BLaER1 (cell line): ENCODE measurements around the gene TMEM232.

Experiments
- H3K27ac ChIP-seq: shearing (Covaris generic); formaldehyde crosslinking; 2 replicates; pipeline ENCODE4 v1.8.1; 2022
- H3K27me3 ChIP-seq: shearing (Covaris generic); formaldehyde crosslinking; 2 replicates; pipeline ENCODE4 v1.8.1; 2022
- H3K36me3 ChIP-seq: shearing (Covaris generic); formaldehyde crosslinking; 2 replicates; pipeline ENCODE4 v1.8.1; 2022
- H3K4me1 ChIP-seq: shearing (Covaris generic); formaldehyde crosslinking; 2 replicates; pipeline ENCODE4 v1.8.1; 2022
- H3K4me2 ChIP-seq: shearing (Covaris generic); formaldehyde crosslinking; 2 replicates; pipeline ENCODE4 v1.8.1; 2022
- H3K4me3 ChIP-seq: shearing (Covaris generic); formaldehyde crosslinking; 2 replicates; pipeline ENCODE4 v1.8.1; 2022
- H3K9ac ChIP-seq: shearing (Covaris generic); formaldehyde crosslinking; 2 replicates; pipeline ENCODE4 v1.8.1; 2022
- H3K9me3 ChIP-seq: shearing (Covaris generic); formaldehyde crosslinking; 2 replicates; pipeline ENCODE4 v1.8.1; 2022
- H4K20me1 ChIP-seq: shearing (Covaris generic); formaldehyde crosslinking; 2 replicates; pipeline ENCODE4 v1.8.1; 2022
- Cebpa-rat ChIP-seq: shearing (Covaris generic); IDR thresholded peaks from 2 replicates; pipeline ENCODE4 v1.8.1; 2022

TMEM232 gene

DNA sequence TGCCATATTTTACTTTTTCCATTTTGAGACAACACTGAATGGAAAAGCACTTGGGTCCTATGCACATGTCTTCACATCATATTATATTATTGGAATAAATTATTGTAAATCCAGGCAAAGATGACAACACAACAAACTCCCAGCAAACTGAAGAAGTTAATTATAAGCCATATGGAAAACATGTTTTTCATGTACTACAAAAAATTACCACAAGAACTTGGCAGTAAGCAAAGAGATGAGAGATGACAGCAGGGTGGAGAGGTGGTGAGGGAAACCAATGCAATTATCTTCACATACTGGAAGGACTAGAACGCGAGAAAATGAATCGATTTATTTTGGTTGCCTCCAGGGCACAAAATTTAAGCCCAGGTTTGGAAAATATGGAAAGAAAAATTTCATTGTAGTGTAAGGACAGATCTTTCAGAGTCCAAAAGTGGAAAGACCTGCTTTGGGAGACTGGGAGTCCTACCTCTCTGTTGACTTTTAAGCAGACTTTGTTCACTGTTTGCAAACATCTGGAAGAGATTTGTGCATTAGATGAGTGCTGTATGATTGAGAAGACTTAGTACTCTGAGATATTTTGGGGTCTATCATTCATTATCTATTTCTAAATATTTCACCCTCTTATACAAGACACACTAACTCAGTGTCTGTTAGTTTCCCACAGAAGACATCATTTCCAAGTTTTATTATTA lies 138.0 kb downstream of the TMEM232 start:
- no peak for TF ChIP-seq Cebpa-rat
- Histone ChIP-seq H3K36me3 (no peaks in the 10 kb centered on the region), H3K27ac (no peak overlapping the region), H3K4me1 (no peaks in the 10 kb centered on the region), H4K20me1 (no peaks in the 10 kb centered on the region), H3K4me2 (no peak overlapping the region), H3K9me3 (no peaks in the 10 kb centered on the region), H3K4me3 (no peak overlapping the region), H3K9ac (no peak overlapping the region), H3K27me3 (no peaks in the 10 kb centered on the region)

DNA sequence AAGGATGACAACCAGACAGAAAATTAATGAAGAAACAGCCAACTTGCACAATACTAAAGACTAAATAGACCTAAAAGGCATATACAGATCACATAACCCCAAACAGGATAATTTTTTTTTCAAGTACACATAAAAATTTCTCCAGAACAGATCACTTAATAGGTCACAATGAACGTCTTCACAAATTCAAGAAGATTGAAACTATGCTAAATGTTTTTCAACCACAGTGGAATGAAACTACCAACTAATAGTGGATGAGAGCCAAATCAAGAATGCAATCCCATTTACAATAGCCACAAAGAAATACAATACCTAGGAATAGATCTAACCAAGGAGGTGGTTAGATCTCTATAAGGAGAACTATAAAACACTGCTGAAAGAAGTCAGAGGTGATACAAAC lies 145.8 kb downstream of the TMEM232 start:
- no peak overlapping the region for H3K4me2 ChIP-seq
- H3K4me1 ChIP-seq, result no peaks in the 10 kb centered on the region
- H3K27me3 ChIP-seq, result no peaks in the 10 kb centered on the region
- H3K36me3 ChIP-seq, result no peaks in the 10 kb centered on the region
- TF ChIP-seq Cebpa-rat, result no peak
- H3K9ac ChIP-seq, result no peak overlapping the region
- H4K20me1 ChIP-seq, result no peaks in the 10 kb centered on the region
- H3K4me3 ChIP-seq, result no peak overlapping the region
- H3K27ac ChIP-seq, result no peak overlapping the region
- H3K9me3 ChIP-seq, result no peaks in the 10 kb centered on the region

DNA sequence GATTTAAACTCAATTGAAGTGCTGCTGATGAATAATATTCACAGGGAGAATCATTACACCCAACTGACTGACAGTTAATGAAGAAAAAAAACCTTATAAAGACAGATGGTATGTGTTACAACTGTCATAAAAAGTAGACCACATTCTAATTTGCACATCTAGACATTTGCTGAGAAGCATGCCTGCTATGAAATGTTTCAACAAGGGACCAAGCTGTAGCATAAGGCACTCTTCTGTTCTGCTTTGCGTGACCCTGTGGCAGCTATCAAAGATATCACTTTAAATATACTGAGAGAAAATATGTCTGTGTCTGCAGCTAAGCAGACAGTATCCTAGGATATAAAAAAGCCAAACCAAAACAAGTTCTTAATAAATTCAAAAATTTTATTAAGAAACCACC lies 153.7 kb downstream of the TMEM232 start:
- Histone ChIP-seq H4K20me1 (no peaks in the 10 kb centered on the region), H3K36me3 (no peaks in the 10 kb centered on the region), H3K4me3 (no peak overlapping the region), H3K9me3 (no peaks in the 10 kb centered on the region), H3K4me1 (no peaks in the 10 kb centered on the region), H3K27ac (no peak overlapping the region), H3K4me2 (no peak overlapping the region), H3K9ac (no peak overlapping the region), H3K27me3 (no peaks in the 10 kb centered on the region)
- TF ChIP-seq Cebpa-rat, result no peak

DNA sequence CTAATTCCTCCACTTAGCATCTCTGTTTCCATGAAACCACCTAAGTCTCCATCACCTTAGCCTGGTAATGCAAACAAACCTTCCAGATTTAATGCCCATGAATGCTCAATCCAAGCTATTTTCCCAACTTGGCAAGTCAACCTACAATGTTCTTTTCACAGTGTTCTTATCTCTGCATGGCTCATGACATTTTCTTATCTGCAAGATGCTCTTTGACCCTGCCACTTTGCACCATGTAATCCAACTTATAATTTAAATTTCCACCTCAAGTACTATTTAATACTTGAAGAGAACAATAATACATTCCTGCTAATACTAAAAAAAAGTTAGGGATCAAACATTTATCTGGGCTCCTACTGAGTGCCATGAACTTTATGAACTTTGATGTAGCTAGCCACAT lies 164.3 kb downstream of the TMEM232 start:
- no peak overlapping the region for H3K4me3 ChIP-seq

DNA sequence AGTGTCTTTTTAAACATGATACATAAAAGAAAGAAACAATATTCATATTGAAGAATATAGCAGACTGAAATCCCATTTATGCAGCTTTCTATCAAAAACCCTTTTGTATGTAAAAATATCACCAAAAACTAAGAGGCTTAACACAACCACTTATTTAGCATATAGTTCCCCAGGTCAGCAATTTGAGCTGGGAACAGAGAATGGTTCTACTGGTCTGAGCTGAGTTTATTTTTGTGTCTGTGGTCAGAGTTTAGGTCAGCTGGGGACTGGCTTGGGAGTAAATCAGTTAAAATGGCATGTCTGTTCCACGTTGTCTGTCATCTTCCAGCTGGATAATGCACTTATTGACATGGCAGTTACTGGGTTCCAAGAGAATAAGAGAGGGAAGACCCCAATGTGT lies 165.0 kb downstream of the TMEM232 start:
- no peaks in the 10 kb centered on the region for H3K9me3 ChIP-seq
- no peaks in the 10 kb centered on the region for H3K36me3 ChIP-seq
- H3K4me2 ChIP-seq, result no peak overlapping the region
- no peak overlapping the region for H3K4me3 ChIP-seq
- no peak for TF ChIP-seq Cebpa-rat
- no peaks in the 10 kb centered on the region for H3K4me1 ChIP-seq
- no peak overlapping the region for H3K27ac ChIP-seq
- H4K20me1 ChIP-seq, result no peaks in the 10 kb centered on the region
- H3K27me3 ChIP-seq, result no peaks in the 10 kb centered on the region
- H3K9ac ChIP-seq, result no peak overlapping the region

More for the DNA sequence above, 164.3 kb downstream of the TMEM232 start:
- H4K20me1 ChIP-seq, result no peaks in the 10 kb centered on the region
- H3K27ac ChIP-seq, result no peak overlapping the region
- H3K4me2 ChIP-seq, result no peak overlapping the region
- no peaks in the 10 kb centered on the region for H3K27me3 ChIP-seq
- H3K9me3 ChIP-seq, result no peaks in the 10 kb centered on the region
- H3K36me3 ChIP-seq, result no peaks in the 10 kb centered on the region
- no peaks in the 10 kb centered on the region for H3K4me1 ChIP-seq
- TF ChIP-seq Cebpa-rat, result no peak
- no peak overlapping the region for H3K9ac ChIP-seq

DNA sequence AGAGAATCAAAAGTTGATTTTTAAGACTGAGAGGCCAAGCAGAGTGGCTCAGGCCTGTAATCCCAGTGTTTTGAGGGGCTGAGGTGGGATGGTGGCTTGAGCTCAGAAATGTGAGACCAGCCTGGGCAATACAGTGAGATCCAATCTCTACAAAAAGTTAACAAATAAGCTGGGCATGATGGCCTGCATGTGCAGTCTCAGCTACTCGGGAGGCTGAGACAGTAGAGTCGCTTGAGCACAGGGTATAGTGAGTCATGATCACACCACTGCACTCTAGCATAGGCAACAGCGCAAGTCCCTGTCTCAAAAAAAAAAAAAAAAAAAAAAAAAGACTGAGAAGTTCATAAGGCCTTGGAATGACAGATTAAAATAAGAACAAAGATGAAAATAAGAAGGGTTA lies 177.2 kb downstream of the TMEM232 start:
- Histone ChIP-seq H3K9me3 (no peaks in the 10 kb centered on the region), H3K4me1 (no peaks in the 10 kb centered on the region), H3K27me3 (no peaks in the 10 kb centered on the region), H3K27ac (no peak overlapping the region), H3K9ac (no peak overlapping the region), H3K4me3 (no peak overlapping the region), H3K4me2 (no peak overlapping the region), H4K20me1 (no peaks in the 10 kb centered on the region), H3K36me3 (no peaks in the 10 kb centered on the region)
- TF ChIP-seq Cebpa-rat, result no peak

DNA sequence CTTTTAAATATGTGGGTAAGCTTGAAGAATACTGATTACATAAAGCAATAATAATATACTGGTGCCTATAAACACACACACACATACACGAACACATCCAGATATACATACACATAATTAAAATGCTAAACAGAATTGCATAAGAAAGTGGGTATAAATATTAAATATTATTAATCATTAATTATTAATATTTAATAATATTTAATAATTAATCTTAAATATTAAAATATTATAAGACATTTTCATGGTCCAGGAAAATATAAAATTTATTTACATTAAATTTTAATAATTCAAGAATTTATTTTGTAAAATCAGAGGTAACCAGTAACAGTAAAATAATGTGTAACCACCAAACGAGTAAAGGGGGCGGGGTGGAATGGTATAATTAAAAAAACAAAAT lies 178.3 kb downstream of the TMEM232 start:
- no peak overlapping the region for H3K9ac ChIP-seq

DNA sequence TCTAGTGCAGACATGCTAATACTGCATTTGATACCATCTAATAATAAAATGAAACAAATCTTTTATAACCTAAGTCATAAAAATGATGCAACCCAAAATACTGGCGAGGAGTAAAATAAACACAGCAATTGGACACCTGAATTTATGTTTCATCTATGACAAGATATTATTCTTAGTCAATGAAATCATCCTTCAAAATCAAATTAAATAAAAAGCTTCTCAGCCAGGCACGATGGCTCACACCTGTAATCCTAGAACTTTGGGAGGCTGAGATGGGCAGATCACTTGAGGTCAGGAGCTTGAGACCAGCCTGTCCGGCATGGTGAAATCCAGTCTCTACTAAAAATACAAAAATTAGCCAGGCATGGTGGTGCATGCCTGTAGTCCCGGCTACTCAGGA lies 179.0 kb downstream of the TMEM232 start:
- no peak overlapping the region for H3K4me3 ChIP-seq
- no peaks in the 10 kb centered on the region for H3K36me3 ChIP-seq
- no peak overlapping the region for H3K4me2 ChIP-seq
- no peaks in the 10 kb centered on the region for H3K9me3 ChIP-seq
- no peak overlapping the region for H3K27ac ChIP-seq
- H3K9ac ChIP-seq, result no peak overlapping the region
- H3K4me1 ChIP-seq, result no peaks in the 10 kb centered on the region
- TF ChIP-seq Cebpa-rat, result no peak
- H4K20me1 ChIP-seq, result no peaks in the 10 kb centered on the region
- no peaks in the 10 kb centered on the region for H3K27me3 ChIP-seq

More for the DNA sequence above, 178.3 kb downstream of the TMEM232 start:
- Histone ChIP-seq H3K27me3 (no peaks in the 10 kb centered on the region), H3K4me1 (no peaks in the 10 kb centered on the region), H3K27ac (no peak overlapping the region), H3K36me3 (no peaks in the 10 kb centered on the region), H3K4me3 (no peak overlapping the region), H3K4me2 (no peak overlapping the region), H4K20me1 (no peaks in the 10 kb centered on the region), H3K9me3 (no peaks in the 10 kb centered on the region)
- TF ChIP-seq Cebpa-rat, result no peak

DNA sequence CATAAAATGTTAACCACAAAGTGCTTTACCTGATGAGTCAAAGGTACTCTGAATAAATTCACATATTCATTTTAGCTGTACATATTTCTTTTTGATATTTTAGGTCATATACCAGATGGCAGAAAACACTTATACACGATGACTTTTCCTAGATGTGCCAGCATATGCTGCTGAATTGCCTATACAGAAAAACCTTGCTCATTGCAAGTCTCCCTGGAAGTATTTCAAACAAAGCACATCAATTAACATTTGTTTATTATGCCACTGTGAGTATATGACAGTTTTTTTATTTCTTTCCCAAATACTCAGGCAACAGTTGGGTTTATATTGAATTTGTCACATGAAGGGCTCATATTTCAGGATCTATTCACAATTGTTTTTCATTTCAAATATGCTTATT lies 180.8 kb downstream of the TMEM232 start:
- no peak for TF ChIP-seq Cebpa-rat
- Histone ChIP-seq H3K27me3 (no peaks in the 10 kb centered on the region), H3K9me3 (no peaks in the 10 kb centered on the region), H3K9ac (no peak overlapping the region), H3K36me3 (no peaks in the 10 kb centered on the region), H4K20me1 (no peaks in the 10 kb centered on the region), H3K4me3 (no peak overlapping the region), H3K27ac (no peak overlapping the region), H3K4me2 (no peak overlapping the region), H3K4me1 (no peaks in the 10 kb centered on the region)

DNA sequence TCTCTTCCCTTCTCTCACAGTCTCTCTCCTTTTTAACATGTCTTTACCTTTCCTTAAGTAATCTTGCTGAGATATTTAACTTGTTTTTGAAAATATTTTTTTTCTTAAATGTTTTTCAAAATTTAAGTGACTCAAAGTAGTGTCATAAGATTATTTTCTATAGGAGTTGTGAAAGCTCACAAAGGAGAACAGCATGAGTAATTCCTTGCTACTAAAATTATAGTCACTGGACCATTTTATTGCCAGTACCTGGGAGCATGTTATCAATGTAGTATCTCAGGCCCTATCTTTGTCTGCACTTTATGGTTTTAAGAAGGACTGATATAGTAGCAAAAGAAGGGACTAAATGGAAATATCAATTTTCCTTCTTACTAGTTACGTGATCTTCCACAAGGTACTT lies 181.9 kb downstream of the TMEM232 start:
- Histone ChIP-seq H3K27me3 (no peaks in the 10 kb centered on the region), H3K4me1 (no peaks in the 10 kb centered on the region), H3K9ac (no peak overlapping the region), H3K27ac (no peak overlapping the region), H3K9me3 (no peaks in the 10 kb centered on the region), H3K4me2 (no peak overlapping the region), H4K20me1 (no peaks in the 10 kb centered on the region), H3K36me3 (no peaks in the 10 kb centered on the region), H3K4me3 (no peak overlapping the region)
- TF ChIP-seq Cebpa-rat, result no peak

DNA sequence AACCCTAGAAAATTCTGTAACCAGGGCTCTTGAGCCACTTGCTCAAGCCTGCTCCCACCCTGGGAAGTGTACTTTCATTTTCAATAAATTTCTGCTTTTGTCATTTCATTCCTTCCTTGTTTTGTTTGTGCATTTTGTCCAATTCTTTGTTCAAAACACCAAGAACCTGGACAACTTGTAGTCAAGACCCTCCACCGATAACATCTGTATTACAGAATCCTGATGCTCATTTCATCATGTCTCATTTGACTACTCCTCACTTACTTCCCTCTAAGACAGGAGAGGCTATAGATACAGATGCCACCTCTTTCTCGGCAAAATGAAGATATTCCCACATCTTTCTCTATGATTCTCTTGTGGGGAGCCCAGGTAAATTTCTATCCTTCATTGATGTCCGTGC lies 183.5 kb downstream of the TMEM232 start:
- H3K9me3 ChIP-seq, result no peaks in the 10 kb centered on the region
- no peaks in the 10 kb centered on the region for H3K36me3 ChIP-seq
- H3K4me2 ChIP-seq, result no peak overlapping the region
- H3K9ac ChIP-seq, result no peak overlapping the region
- no peak for TF ChIP-seq Cebpa-rat
- H3K4me1 ChIP-seq, result no peaks in the 10 kb centered on the region
- no peak overlapping the region for H3K4me3 ChIP-seq
- no peaks in the 10 kb centered on the region for H3K27me3 ChIP-seq
- H3K27ac ChIP-seq, result no peak overlapping the region
- no peaks in the 10 kb centered on the region for H4K20me1 ChIP-seq
